Right lobe of liver (tissue), 6 donors: Measurements from ENCODE around the gene DPEP2NB. TPM values are rescaled to one million over a fixed set of nuclear protein-coding genes. Genes with fewer than 3 reads are reported as not detected.

Experiments used
- ATAC-seq, 4 donors: fragments of 200-7000 bp; cut with Tn5 transposase; one replicate each; pipeline ENCODE4 v1.9.1; 2020; ENCODE audit warnings: mild to moderate bottlenecking in 4 of 4, moderate library complexity in 4 of 4
- DNase-seq, 3 donors: peaks; one replicate each; pipeline ENCODE4 v3.0.0-alpha.2; 2020
- H3K27ac ChIP-seq, 3 donors: fragments of 200-600 bp; one replicate each; pipeline ENCODE4 v1.8.0; 2022
- H3K27me3 ChIP-seq, 2 donors: fragments of 200-600 bp; one replicate each; pipeline ENCODE4 v1.8.0; 2022
- H3K36me3 ChIP-seq, 4 donors: fragments of 200-600 bp; sonication (generic) in 1 of 4; one replicate each; pipeline versions ENCODE4 v1.5.1 to v1.8.0; 2017 to 2022; ENCODE audit warnings: control low read depth in 1 of 4
- H3K4me1 ChIP-seq, 4 donors: fragments of 200-600 bp; sonication (generic) in 1 of 4; one replicate each; pipeline versions ENCODE4 v1.5.1 to v1.8.0; 2017 to 2022; ENCODE audit warnings: control low read depth in 1 of 4
- H3K4me3 ChIP-seq, 3 donors: fragments of 200-600 bp; one replicate each; pipeline ENCODE4 v1.8.0; 2022
- H3K9me3 ChIP-seq, 4 donors: fragments of 200-600 bp; sonication (generic) in 1 of 4; one replicate each; pipeline versions ENCODE4 v1.5.1 to v1.8.0; 2017 to 2022; ENCODE audit warnings: control low read depth in 1 of 4
- POLR2A ChIP-seq: fragments of 450-650 bp; IDR thresholded peaks from one replicate; pipeline ENCODE4 v1.6.1; 2017; ENCODE audit warnings: antibody characterized with exemption, mild to moderate bottlenecking
- WGBS: methylation state at CpG from one replicate; pipeline ENCODE4 v1.1.6; 2018; ENCODE audit warnings: low coverage, low lambda C conversion rate; ENCODE audit not compliant: insufficient coverage; ENCODE audit errors: missing lambda C conversion rate; 5-methylcytosine and 5-hydroxymethylcytosine counted together
- intact Hi-C, 2 donors: fragments of 100-400 bp; cut with DNase I; formaldehyde crosslinking; loops; one replicate each; pipeline versions ENCODE4 v1.11.2 to v1.14.1; 2022
- total RNA-seq, 6 experiments: library from RNA; depleted of rRNA in 2 of 6; stranded (reverse); fragments of >200 nt in 2 of 6; fragmentation: NEBNext Ultra II Directional in 3 of 6; extraction: Animal tissue kit (Norgen Biotek cat#: 25700) in 3 of 6; gene quantifications; one replicate each; pipeline versions ENCODE4 v1.1.0 to v1.2.4, GENCODE V29; 2016 to 2023
- TF ChIP-seq, protein P1 (sequence below), 4 donors: fragments of 200-600 bp in 3 of 4; fragments of 450-650 bp in 1 of 4; IDR thresholded peaks; one replicate each; pipeline versions ENCODE4 v1.5.1 to v1.8.0; 2016 to 2022; ENCODE audit warnings: antibody characterized with exemption in 4 of 4, mild to moderate bottlenecking in 2 of 4
- donor health status: DM: no; HTN: yes; CAD: no.
- donor health status: DM: no; HTN: no; CAD: no.
- donor health status: DM: no; HTN: no; CAD: no.
- donor health status: DM: no; HTN: yes; CAD: no.
- donor health status: DM: no; HTN: yes; CAD: no.

Gene DPEP2NB
- total RNA-seq, 6 experiments from 2014 or later, result not detected

DNA sequence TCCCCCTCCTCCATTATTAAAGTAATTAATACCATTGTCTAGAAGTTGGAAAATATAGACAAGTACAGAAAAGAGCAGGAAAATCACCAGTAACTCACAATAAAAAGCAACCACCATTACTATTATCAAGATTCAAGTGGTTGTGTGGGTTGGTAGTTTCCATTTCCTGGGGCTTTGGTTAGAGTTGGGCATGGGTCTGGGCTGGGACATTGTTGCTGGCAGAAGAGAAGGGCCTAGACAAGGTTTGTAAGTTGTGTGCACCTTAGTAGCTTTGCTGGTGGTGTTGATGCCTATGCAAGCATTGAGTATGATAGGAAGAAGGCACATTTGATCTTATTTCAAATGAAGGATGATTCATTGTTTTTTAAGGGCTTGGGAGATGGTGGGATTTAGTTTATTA is 44.1 kb upstream of the DPEP2NB start:
- DNase-seq (no peak), ATAC-seq (no peak)
- TF ChIP-seq, protein P1, sequence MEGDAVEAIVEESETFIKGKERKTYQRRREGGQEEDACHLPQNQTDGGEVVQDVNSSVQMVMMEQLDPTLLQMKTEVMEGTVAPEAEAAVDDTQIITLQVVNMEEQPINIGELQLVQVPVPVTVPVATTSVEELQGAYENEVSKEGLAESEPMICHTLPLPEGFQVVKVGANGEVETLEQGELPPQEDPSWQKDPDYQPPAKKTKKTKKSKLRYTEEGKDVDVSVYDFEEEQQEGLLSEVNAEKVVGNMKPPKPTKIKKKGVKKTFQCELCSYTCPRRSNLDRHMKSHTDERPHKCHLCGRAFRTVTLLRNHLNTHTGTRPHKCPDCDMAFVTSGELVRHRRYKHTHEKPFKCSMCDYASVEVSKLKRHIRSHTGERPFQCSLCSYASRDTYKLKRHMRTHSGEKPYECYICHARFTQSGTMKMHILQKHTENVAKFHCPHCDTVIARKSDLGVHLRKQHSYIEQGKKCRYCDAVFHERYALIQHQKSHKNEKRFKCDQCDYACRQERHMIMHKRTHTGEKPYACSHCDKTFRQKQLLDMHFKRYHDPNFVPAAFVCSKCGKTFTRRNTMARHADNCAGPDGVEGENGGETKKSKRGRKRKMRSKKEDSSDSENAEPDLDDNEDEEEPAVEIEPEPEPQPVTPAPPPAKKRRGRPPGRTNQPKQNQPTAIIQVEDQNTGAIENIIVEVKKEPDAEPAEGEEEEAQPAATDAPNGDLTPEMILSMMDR (IDR thresholded peaks at IDR 0.05), result no peak
- TF ChIP-seq POLR2A, result no peak
- Histone ChIP-seq H3K27me3 (no peaks in the 10 kb centered on the region), H3K36me3 (no peaks in the 10 kb centered on the region), H3K4me1 (no peaks in the 10 kb centered on the region), H3K27ac (no peak overlapping the region), H3K9me3 (no peaks in the 10 kb centered on the region), H3K4me3 (no peak overlapping the region)
- intact Hi-C loops, result no loop called here

DNA sequence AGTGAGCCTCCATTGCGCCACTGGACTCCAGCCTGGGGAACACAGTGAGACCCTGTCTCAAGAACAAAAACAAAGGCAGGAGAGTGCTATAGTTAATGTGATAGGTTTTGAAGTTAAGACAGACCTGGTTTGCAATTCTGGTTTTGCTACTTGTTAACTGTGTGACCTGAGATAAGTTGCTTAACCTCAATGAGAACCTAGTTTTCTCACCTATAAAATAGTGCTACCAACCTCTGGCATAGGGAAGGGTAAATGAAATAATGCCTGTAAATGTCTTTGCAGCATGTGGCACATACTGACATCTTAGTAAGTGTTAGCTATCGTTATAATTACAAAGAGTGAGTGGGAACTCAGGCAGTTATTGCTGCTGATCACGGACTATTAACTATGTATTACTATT is 39.7 kb upstream of the DPEP2NB start:
- WGBS, result 79% methylated on average over 2 of the region's 3 CpGs
- TF ChIP-seq, protein P1 (IDR thresholded peaks at IDR 0.05), result no peak
- no peak for TF ChIP-seq POLR2A
- H3K27me3 ChIP-seq, result no peaks in the 10 kb centered on the region
- H3K4me1 ChIP-seq, result peaks cover 0 to 10% (median 0%) of the 10 kb centered on the region in 4 donors
- intact Hi-C loops, result no loop called here
- no peak overlapping the region for H3K27ac ChIP-seq
- H3K4me3 ChIP-seq, result no peak overlapping the region
- H3K36me3 ChIP-seq, result peaks cover 0 to 7% (median 0%) of the 10 kb centered on the region in 4 donors
- ATAC-seq (no peak), DNase-seq (no peak)
- no peaks in the 10 kb centered on the region for H3K9me3 ChIP-seq

DNA sequence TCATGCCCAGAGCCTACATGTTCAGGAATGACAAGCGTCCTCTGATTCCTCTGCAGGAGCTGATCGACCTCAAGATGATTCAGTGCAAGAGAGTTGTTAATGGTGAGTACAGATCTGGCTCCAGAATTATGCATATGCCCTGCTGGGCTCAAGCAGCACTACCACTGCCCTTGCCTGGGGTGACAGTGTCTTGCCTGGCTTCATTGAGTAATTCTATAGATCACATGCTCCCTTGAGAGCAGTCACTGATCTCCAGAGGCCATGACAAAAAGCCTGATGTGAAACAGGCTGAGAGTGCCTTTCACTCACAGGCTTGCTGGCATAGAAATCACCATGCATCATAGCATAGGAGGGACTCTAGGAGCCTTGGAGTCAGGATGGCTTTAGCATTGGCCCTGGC is 33.7 kb upstream of the DPEP2NB start:
- WGBS, result 100% methylated on average over 2 of the region's 2 CpGs
- intact Hi-C loops, result no loop called here
- Histone ChIP-seq H3K4me3 (no peak overlapping the region), H3K27ac (no peak overlapping the region), H3K27me3 (no peaks in the 10 kb centered on the region), H3K9me3 (no peaks in the 10 kb centered on the region), H3K36me3 (peaks cover 0 to 13% (median 0%) of the 10 kb centered on the region in 4 donors), H3K4me1 (peaks cover 0 to 13% (median 0%) of the 10 kb centered on the region in 4 donors)
- no peak for DNase-seq
- ATAC-seq, result no peak
- TF ChIP-seq, protein P1 (IDR thresholded peaks at IDR 0.05), result no peak
- no peak for TF ChIP-seq POLR2A

DNA sequence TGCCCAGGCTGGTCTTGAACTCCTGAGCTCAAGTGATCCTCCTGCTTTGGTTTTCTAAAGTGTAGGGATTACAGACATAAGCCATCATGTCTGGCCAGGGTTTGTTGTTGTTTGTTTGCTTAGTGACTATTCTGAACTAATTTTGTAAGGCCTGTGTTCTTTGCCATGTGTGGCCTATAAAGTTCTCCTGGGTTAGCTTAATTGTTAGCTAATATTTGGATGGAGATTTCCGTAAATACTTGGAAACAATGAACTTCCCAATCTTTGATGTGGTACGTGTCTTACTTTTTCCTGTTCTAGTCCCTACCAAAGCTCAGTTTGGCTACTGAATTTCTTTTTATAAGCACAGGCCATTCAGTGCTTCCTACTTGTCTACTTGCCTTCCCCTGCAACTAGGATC is 32.3 kb upstream of the DPEP2NB start:
- H3K36me3 ChIP-seq, result peaks cover 0 to 7% (median 0%) of the 10 kb centered on the region in 4 donors
- 53% methylated on average over 2 of the region's 2 CpGs for WGBS
- TF ChIP-seq, protein P1 (IDR thresholded peaks at IDR 0.05), result no peak
- TF ChIP-seq POLR2A, result no peak
- no peaks in the 10 kb centered on the region for H3K9me3 ChIP-seq
- H3K27me3 ChIP-seq, result no peaks in the 10 kb centered on the region
- intact Hi-C loops, result no loop called here
- H3K27ac ChIP-seq, result no peak overlapping the region
- no peak for DNase-seq
- ATAC-seq, result peak in 2 of 4 donors; percentile 28 to 55
- H3K4me3 ChIP-seq, result no peak overlapping the region
- H3K4me1 ChIP-seq, result peaks cover 0 to 13% (median 0%) of the 10 kb centered on the region in 4 donors

DNA sequence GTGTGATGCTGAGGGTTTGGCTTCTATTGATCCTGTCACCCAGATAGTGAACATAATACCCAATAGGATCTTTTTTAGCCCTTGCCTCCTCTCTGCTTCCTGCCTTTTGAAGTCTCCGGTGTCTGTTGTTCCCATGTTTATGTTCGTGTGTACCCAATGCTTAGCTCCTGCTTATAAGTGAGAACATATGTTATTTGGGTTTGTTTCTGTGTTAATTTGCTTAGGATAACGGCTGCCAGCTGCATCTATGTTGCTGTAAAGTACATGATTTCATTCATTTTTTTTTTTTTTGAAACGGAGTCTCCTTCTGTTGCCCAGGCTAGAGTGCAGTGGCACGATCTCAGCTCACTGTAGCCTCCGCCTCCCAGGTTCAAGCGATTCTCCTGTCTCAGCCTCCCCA is 30.4 kb upstream of the DPEP2NB start:
- H3K36me3 ChIP-seq, result peaks cover 0 to 7% (median 0%) of the 10 kb centered on the region in 4 donors
- ATAC-seq (no peak), DNase-seq (no peak)
- WGBS, result 76% methylated on average over 7 of the region's 7 CpGs
- no peak for TF ChIP-seq POLR2A
- TF ChIP-seq, protein P1 (IDR thresholded peaks at IDR 0.05), result no peak
- no peaks in the 10 kb centered on the region for H3K9me3 ChIP-seq
- intact Hi-C loops, result no loop called here
- H3K4me3 ChIP-seq, result no peak overlapping the region
- no peaks in the 10 kb centered on the region for H3K27me3 ChIP-seq
- peaks cover 0 to 4% (median 0%) of the 10 kb centered on the region in 4 donors for H3K4me1 ChIP-seq
- H3K27ac ChIP-seq, result no peak overlapping the region
